Measurements from ENCODE around the gene ARHGAP26.

The ARHGAP26 gene

GRCh38 chr5:143217065-143217803 is 447.1 kb downstream of the ARHGAP26 start:
- no peak for DNase-seq

GRCh38 chr5:143217804-143218160 is 447.6 kb downstream of the ARHGAP26 start:
- no peak for DNase-seq

GRCh38 chr5:143218517-143219170 is 448.5 kb downstream of the ARHGAP26 start:
- no peak for DNase-seq

- no peak for DNase-seq
These were observed 449.5 kb downstream of the ARHGAP26 start for GRCh38 chr5:143219696-143220095.

GRCh38 chr5:143220748-143221251 is 450.6 kb downstream of the ARHGAP26 start:
- no peak for DNase-seq

GRCh38 chr5:143222287-143223231 is 452.4 kb downstream of the ARHGAP26 start:
- DNase-seq: no peak

- DNase-seq: no peak
These were observed 454.5 kb downstream of the ARHGAP26 start for GRCh38 chr5:143224672-143225071.

- DNase-seq: no peak
These were observed 455.3 kb downstream of the ARHGAP26 start for GRCh38 chr5:143225511-143225910.

GRCh38 chr5:143226361-143226760 is 456.2 kb downstream of the ARHGAP26 start:
- DNase-seq: no peak

GRCh38 chr5:143226872-143227271 is 456.7 kb downstream of the ARHGAP26 start:
- DNase-seq: no peak

- DNase-seq: no peak
These were observed 457.1 kb downstream of the ARHGAP26 start for GRCh38 chr5:143227301-143227700.

- DNase-seq: no peak
These were observed 458.6 kb downstream of the ARHGAP26 start for GRCh38 chr5:143228597-143229293.

GRCh38 chr5:143229426-143229895 is 459.3 kb downstream of the ARHGAP26 start:
- DNase-seq: no peak

- DNase-seq: no peak
These were observed 459.9 kb downstream of the ARHGAP26 start for GRCh38 chr5:143229896-143230675.

- no peak for DNase-seq
These were observed 460.5 kb downstream of the ARHGAP26 start for GRCh38 chr5:143230676-143230996.

GRCh38 chr5:143231416-143231815 is 461.2 kb downstream of the ARHGAP26 start:
- no peak for DNase-seq

GRCh38 chr5:143231973-143232812 is 462.0 kb downstream of the ARHGAP26 start:
- DNase-seq: no peak

GRCh38 chr5:143233031-143233430 is 462.9 kb downstream of the ARHGAP26 start:
- DNase-seq: no peak

- DNase-seq: no peak
These were observed 464.1 kb downstream of the ARHGAP26 start for GRCh38 chr5:143234162-143234842.

- no peak for DNase-seq
These were observed 465.2 kb downstream of the ARHGAP26 start for GRCh38 chr5:143235423-143235822.
